Stimulated activated CD8-positive, alpha-beta memory T cell treated with anti-CD3 and anti-CD28 coated beads, Interleukin-12 subunit alpha, Interleukin-12 subunit beta, amount 100 ng/mL, for 4 hours (primary cell): ENCODE results near the gene TUBA8.
"Not testable (repeated sequence)": the region's sequence is repeated elsewhere in the genome, so short reads cannot be mapped to it uniquely, and the experiment has no call there.

Experiments
- DNase-seq: peaks from one replicate; pipeline ENCODE4 v3.0.0-alpha.2; 2020; ENCODE audit warnings: low read depth

Gene TUBA8

DNA sequence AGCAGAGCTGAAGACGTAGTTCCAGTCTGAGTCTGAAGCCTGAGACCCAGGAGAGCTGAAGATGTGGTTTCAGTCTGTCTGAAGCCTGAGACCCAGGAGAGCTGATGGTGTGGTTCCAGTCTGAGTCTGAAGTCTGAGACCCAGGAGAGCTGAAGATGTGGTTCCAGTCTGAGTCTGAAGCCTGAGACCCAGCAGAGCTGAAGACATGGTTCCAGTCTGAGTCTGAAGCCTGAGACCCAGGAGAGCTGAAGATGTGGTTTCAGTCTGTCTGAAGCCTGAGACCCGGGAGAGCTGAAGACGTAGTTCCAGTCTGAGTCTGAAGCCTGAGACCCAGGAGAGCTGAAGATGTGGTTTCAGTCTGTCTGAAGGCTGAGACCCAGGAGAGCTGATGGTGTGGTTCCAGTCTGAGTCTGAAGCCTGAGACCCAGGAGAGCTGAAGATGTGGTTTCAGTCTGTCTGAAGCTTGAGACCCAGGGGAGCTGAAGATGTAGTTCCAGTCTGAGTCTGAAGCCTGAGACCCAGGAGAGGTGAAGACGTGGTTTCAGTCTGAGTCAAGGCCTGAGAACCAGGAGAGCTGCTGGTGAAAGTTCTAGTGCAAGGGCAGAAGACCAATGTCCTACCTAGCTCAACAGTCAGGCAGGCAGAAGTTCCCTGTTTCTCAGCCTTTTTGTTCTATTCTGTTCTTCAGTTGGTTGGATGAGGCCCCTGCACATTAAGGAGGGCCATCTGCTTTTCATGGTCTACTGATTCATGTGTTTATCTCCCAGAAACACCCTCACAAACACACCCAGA is 3.9 kb upstream of the TUBA8 start:
- not testable (repeated sequence) for DNase-seq

GRCh38 chr22:18108187-18108586 is 2.4 kb upstream of the TUBA8 start:
- no peak for DNase-seq

GRCh38 chr22:18109410-18110193 is 1.0 kb upstream of the TUBA8 start:
- no peak for DNase-seq

GRCh38 chr22:18110954-18111758 is 547 bp downstream of the TUBA8 start:
- DNase-seq: no peak

- no peak for DNase-seq
Measured at GRCh38 chr22:18111759-18112330, 1.2 kb downstream of the TUBA8 start.

- no peak for DNase-seq
Measured at GRCh38 chr22:18112440-18112839, 1.8 kb downstream of the TUBA8 start.

DNA sequence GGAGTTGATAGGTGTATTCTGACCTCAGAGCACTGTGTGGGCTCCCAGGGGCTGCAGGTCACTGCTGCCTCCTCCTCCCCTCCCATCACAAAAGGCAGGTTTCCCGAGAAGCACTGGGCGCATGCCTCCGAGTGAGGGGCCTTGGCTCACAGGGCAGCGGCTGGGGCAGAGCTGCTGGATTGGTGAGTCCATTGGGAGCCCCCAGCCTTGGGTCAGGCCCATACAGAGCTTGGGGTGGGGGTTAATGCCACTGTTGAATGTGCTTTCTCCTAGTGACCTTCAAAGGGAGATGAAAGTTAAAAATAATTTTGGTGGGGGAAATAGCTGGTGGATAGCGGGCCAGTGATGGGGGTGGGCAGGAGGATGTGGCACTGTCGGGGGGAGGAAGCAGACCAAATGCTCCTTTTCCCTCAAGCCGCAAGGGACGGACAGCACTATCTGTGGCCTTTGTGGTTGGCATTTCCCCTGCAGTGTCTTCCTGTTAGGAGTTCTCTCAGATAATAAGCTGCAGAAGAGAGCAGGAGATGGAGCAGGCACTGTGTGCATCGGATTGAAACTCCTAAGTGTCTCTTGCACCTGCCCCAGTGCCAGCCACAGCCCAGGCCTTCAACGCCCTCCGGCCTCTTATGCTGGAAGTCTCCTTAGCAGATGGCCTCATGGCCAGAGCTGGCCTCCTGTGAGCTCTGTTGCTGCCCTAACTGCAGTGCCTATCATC is 3.2 kb downstream of the TUBA8 start:
- DNase-seq: no peak

DNA sequence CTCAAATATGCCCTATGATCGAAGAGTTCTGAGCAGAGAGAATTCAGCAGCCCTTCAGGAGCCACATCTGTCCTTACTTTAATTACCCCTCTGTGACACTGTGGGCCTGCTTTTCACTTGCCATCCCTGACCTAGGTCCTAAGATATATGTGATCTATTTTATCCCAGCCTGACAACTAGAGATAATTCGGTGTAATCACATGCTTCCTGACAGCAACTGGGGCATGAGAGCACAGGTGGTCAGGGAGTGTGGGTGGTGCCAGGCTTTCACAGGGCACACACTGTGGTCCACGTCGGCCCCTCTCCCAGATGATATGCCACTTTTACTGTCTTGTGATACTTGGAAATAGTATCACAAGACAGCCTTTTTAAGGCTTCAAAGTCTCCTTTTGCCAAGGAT is 3.9 kb downstream of the TUBA8 start:
- no peak for DNase-seq

- no peak for DNase-seq
Measured at GRCh38 chr22:18114976-18115652, 4.5 kb downstream of the TUBA8 start.

DNA sequence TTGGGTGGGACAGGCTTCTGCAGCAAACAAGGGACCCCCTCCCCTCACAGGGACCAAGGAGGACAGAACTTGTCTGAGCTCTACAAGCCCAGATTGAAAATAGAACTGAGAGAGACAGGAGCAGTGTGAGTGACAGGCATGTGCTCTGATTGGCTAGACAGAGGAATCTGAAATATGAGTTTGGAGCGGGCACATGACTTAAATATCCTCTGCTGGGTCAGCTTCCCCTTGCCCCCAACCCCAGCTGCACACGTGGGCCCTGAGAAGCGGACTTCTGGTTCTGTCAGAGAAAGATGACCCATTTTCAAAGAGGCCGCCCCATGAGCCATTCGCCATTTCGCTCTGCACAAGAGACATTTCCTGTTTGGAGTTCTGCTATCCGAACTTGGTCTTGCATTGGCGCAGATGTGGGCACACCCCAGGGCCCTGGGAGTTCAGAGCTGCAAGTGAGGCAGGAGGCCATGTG is 5.3 kb downstream of the TUBA8 start:
- DNase-seq: no peak

DNA sequence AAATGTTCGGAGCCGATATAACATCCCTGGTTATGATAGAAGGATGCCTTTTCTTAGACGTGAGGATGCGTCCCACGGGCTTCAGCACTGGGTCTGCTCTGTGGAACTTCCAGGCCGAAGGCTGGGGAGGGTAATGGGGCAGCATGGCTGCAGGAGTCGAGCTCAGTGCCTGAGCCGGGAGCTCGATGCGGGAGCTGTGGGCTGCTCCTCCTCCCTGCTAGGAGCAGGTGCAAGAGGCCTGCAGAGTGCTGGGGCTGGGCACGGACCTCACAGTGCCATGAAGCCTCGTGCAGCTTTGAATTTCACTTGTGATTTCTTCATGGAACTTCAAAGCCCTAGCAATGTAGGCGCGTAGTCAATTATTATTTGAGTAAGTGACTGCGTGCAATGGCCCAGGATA is 6.0 kb downstream of the TUBA8 start:
- no peak for DNase-seq

DNA sequence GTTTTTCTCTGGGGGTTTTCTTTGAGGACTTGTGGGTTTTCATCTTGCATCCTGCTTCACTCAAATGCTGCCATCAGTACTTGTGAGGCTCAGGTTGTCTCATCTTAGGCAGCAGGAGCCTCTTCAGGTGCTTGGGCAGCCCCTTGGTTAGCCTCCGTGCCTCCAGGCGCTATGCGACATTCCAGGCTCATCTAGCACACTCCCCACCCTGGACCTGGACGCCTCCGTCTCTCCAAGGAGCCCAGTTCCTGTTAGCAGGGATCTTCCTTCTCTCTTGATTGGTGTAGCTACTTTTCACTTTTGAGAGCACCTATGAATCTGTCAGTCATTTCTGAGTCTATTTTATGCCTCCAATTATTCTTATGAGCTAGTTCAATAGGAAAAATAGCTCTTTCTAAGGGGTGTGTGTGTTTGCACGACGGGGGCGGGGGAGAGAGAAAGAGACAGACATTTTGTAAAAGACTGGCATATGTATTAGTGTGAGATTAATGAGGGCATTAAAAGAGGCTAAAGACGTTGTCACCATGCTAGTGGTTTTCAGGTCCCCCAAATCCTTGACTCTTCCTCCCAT is 7.8 kb downstream of the TUBA8 start:
- no peak for DNase-seq

- no peak for DNase-seq
Measured at GRCh38 chr22:18119409-18120110, 9.0 kb downstream of the TUBA8 start.

- no peak for DNase-seq
Measured at GRCh38 chr22:18120857-18121256, 10.2 kb downstream of the TUBA8 start.

DNA sequence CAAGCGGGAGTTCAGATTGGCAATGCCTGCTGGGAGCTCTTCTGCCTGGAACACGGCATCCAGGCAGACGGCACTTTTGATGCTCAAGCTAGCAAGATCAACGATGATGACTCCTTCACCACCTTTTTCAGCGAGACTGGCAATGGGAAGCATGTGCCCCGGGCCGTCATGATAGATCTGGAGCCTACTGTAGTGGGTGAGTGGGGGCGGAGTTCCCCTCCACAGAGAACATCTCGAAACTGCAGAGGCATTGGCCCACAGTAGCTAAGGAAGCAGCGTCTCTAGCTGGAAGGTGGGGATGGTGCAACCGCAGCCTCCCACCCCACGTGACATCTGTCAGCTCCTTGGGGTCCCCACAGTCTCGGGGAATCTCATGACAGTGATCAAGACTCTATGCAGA is 10.9 kb downstream of the TUBA8 start:
- DNase-seq: no peak

- no peak for DNase-seq
Measured at GRCh38 chr22:18121954-18122554, 11.4 kb downstream of the TUBA8 start.

DNA sequence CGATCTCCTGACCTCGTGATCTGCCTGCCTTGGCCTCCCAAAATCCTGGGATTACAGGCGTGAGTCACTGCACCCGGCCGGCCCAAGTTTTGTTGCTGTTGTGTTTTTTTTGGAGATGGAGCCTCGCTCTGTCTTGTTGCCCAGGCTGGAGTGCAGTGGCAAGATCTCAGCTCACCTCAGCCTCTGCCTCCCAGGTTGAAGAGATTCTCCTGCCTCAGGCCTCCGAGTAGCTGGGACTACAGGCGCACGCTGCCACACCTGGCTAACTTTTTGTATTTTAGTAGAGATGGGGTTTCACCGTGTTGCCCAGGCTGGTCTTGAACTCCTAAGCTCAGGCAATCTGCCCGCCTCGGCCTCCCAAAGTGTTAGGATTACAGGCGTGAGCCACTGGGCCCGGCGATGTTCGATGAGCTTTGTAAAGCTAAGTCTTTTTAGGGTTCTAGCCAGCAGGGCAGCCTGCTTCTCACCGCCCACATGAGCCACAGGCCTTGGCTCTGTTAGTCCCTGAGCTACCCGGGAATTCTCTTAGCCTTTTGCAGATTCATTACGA is 12.9 kb downstream of the TUBA8 start:
- not testable (repeated sequence) for DNase-seq

DNA sequence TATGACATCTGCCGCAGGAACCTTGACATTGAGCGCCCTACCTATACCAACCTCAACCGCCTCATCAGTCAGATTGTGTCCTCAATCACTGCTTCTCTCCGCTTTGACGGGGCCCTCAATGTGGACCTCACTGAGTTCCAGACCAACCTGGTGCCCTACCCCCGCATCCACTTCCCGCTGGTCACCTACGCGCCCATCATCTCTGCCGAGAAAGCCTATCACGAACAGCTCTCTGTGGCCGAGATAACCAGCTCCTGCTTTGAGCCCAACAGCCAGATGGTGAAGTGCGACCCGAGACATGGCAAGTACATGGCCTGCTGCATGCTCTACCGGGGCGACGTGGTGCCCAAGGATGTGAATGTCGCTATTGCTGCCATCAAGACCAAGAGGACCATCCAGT is 16.0 kb downstream of the TUBA8 start:
- no peak for DNase-seq

DNA sequence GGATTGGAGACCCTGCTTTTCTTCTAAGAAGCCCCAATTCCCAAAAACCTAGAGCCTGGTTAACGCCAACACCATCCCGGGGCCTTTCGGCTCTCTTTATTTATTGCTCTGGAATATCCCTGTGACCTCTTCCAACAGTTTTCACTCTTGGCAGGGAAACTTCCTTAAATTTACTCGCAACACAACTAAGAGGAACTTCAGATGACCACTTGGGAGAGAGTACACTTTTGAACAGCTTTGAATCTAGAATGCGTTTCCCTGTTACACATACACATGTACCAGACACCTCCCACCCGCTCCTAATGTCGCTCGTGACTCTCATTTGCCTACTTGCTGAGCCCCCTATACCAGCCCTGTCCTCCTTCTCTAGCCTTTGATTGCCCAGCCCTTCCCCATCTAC is 19.4 kb downstream of the TUBA8 start:
- no peak for DNase-seq
